Endodermal cell (in vitro differentiated cells): ENCODE data around the gene ZNF354C. TPM values are rescaled to one million over a fixed set of nuclear protein-coding genes. Genes with fewer than 3 reads are reported as not detected.
A peak's percentile ranks its signal among the peaks of the same experiment; 100 is the strongest.

Experiments used
- DNase-seq: peaks from one replicate; pipeline ENCODE4 v3.0.0-alpha.2; 2017
- H3K27ac ChIP-seq: 2 replicates; pipeline ENCODE4 v1.5.1; 2013; ENCODE audit warnings: mild to moderate bottlenecking, low read depth, low read length, moderate library complexity
- H3K27me3 ChIP-seq: 2 replicates; pipeline ENCODE4 v1.6.1; 2013; ENCODE audit warnings: mild to moderate bottlenecking, low read length, moderate library complexity; ENCODE audit not compliant: insufficient read depth, control insufficient read depth, poor library complexity, severe bottlenecking
- H3K36me3 ChIP-seq: 2 replicates; pipeline ENCODE4 v1.7.0; 2013; ENCODE audit warnings: mild to moderate bottlenecking, low read length, moderate library complexity; ENCODE audit not compliant: control insufficient read depth, insufficient read depth
- H3K4me1 ChIP-seq: one replicate; pipeline ENCODE4 v1.7.0; 2013; ENCODE audit warnings: low read length; ENCODE audit not compliant: control insufficient read depth, insufficient read depth
- H3K4me3 ChIP-seq: 2 replicates; pipeline ENCODE4 v1.5.1; 2013; ENCODE audit warnings: mild to moderate bottlenecking, low read length, moderate library complexity
- H3K9ac ChIP-seq: 2 replicates; pipeline ENCODE4 v1.6.1; 2013; ENCODE audit warnings: mild to moderate bottlenecking, low read length, moderate library complexity; ENCODE audit not compliant: poor library complexity, severe bottlenecking; ENCODE audit errors: extremely low read depth
- H3K9me3 ChIP-seq: 2 replicates; pipeline ENCODE4 v1.6.1; 2013; ENCODE audit warnings: mild to moderate bottlenecking, low read length, moderate library complexity; ENCODE audit not compliant: control insufficient read depth
- H3K27ac Mint-ChIP-seq: 2 replicates; pipeline ENCODE4 v1.8.0; 2020; ENCODE audit warnings: mixed read lengths
- H3K27me3 Mint-ChIP-seq: 2 replicates; pipeline ENCODE4 v1.8.0; 2021; ENCODE audit warnings: mild to moderate bottlenecking, mixed read lengths; ENCODE audit not compliant: insufficient read depth
- H3K36me3 Mint-ChIP-seq: 2 replicates; pipeline ENCODE4 v1.8.0; 2020; ENCODE audit warnings: low read depth, mixed read lengths
- H3K4me1 Mint-ChIP-seq: 2 replicates; pipeline ENCODE4 v1.8.0; 2020; ENCODE audit warnings: mixed read lengths
- H3K4me3 Mint-ChIP-seq: 2 replicates; pipeline ENCODE4 v1.8.0; 2020; ENCODE audit warnings: mild to moderate bottlenecking, moderate library complexity, mixed read lengths
- H3K9me3 Mint-ChIP-seq: 2 replicates; pipeline ENCODE4 v1.8.0; 2020; ENCODE audit warnings: mild to moderate bottlenecking, mixed read lengths
- CTCF ChIP-seq: fragments of 200-600 bp; sonication (generic); conservative IDR thresholded peaks from 2 replicates; pipeline ENCODE4 v1.5.0; 2021; ENCODE audit warnings: antibody characterized with exemption, mild to moderate bottlenecking
- WGBS, 2 experiments: methylation state at CpG; one replicate each; pipeline versions ENCODE4 v1.1.5 to v1.1.7; 2013; ENCODE audit warnings: missing lambda C conversion rate in 2 of 2, mixed read lengths in 1 of 2; ENCODE audit not compliant: insufficient coverage in 1 of 2, insufficient read length in 1 of 2; 5-methylcytosine and 5-hydroxymethylcytosine counted together
- total RNA-seq, 2 donors: library from RNA; stranded (reverse); fragmentation: NEBNext Ultra II Directional in 1 of 2; extraction: Animal tissue kit (Norgen Biotek cat#: 25700) in 1 of 2; gene quantifications; 2 replicates in 1 of 2; 3 replicates in 1 of 2; pipeline ENCODE4 v1.2.1, GENCODE V29; 2021

Gene ZNF354C
- total RNA-seq, 2 donors from 2014 or later, result 3.4 to 4.8 TPM

- H3K9ac ChIP-seq, result no peak overlapping the region
- H3K36me3 ChIP-seq, result peaks cover 61% of the 10 kb centered on the region
- Mint-ChIP-seq H3K9me3 (peaks cover 97% of the 10 kb centered on the region), H3K27ac (no peak overlapping the region), H3K27me3 (peaks cover 3% of the 10 kb centered on the region), H3K36me3 (peaks cover 70% of the 10 kb centered on the region), H3K4me3 (no peak overlapping the region), H3K4me1 (no peaks in the 10 kb centered on the region)
- 93 to 100% methylated on average over 1 to 7 of the region's 7 CpGs for WGBS, 2 experiments
- H3K9me3 ChIP-seq, result peaks cover 88% of the 10 kb centered on the region
- no peaks in the 10 kb centered on the region for H3K27me3 ChIP-seq
- no peaks in the 10 kb centered on the region for H3K4me1 ChIP-seq
- no peak overlapping the region for H3K27ac ChIP-seq
- TF ChIP-seq CTCF, result no peak
- H3K4me3 ChIP-seq, result peak overlapping the region; percentile 62
- no peak for DNase-seq
Measured at GRCh38 chr5:179033004-179033580, 27.1 kb upstream of the ZNF354C start.

GRCh38 chr5:179044765-179045164 is 15.4 kb upstream of the ZNF354C start:
- Histone ChIP-seq H3K27me3 (no peaks in the 10 kb centered on the region), H3K36me3 (no peaks in the 10 kb centered on the region), H3K9ac (no peak overlapping the region), H3K9me3 (peaks cover 34% of the 10 kb centered on the region), H3K27ac (no peak overlapping the region), H3K4me1 (no peaks in the 10 kb centered on the region), H3K4me3 (no peak overlapping the region)
- H3K4me1 Mint-ChIP-seq, result no peaks in the 10 kb centered on the region
- no peak for DNase-seq
- H3K36me3 Mint-ChIP-seq, result no peaks in the 10 kb centered on the region
- 88 to 100% methylated on average over 1 to 2 of the region's 2 CpGs for WGBS, 2 experiments
- no peak for TF ChIP-seq CTCF
- peaks cover 78% of the 10 kb centered on the region for H3K9me3 Mint-ChIP-seq
- no peaks in the 10 kb centered on the region for H3K27me3 Mint-ChIP-seq
- H3K27ac Mint-ChIP-seq, result no peak overlapping the region
- no peak overlapping the region for H3K4me3 Mint-ChIP-seq

- Mint-ChIP-seq H3K9me3 (peaks cover 87% of the 10 kb centered on the region), H3K4me1 (no peaks in the 10 kb centered on the region), H3K36me3 (no peaks in the 10 kb centered on the region), H3K27ac (no peak overlapping the region), H3K4me3 (no peak overlapping the region), H3K27me3 (peaks cover 8% of the 10 kb centered on the region)
- no peak overlapping the region for H3K27ac ChIP-seq
- no peak for DNase-seq
- no peaks in the 10 kb centered on the region for H3K36me3 ChIP-seq
- no peak overlapping the region for H3K4me3 ChIP-seq
- no peak for TF ChIP-seq CTCF
- no peaks in the 10 kb centered on the region for H3K4me1 ChIP-seq
- WGBS, 2 experiments, result 82 to 86% methylated on average over 8 to 9 of the region's 9 CpGs
- no peaks in the 10 kb centered on the region for H3K27me3 ChIP-seq
- no peak overlapping the region for H3K9ac ChIP-seq
- H3K9me3 ChIP-seq, result peaks cover 14% of the 10 kb centered on the region
Measured at GRCh38 chr5:179051784-179052183, 8.4 kb upstream of the ZNF354C start.
